HuH-7.5 (cell line): ENCODE data around the gene ANO6.

ENCODE experiments used
- DNase-seq: peaks from one replicate; pipeline ENCODE4 v3.0.0; 2011; ENCODE audit warnings: low spot score

Gene ANO6

GRCh38 chr12:45406988-45407850 is 191.3 kb downstream of the ANO6 start:
- DNase-seq, result no peak

- DNase-seq, result no peak
Observed at GRCh38 chr12:45407981-45408728, 192.3 kb downstream of the ANO6 start.

- DNase-seq, result no peak
Observed at GRCh38 chr12:45408729-45409114, 192.8 kb downstream of the ANO6 start.

- no peak for DNase-seq
Observed at GRCh38 chr12:45409966-45410365, 194.1 kb downstream of the ANO6 start.

GRCh38 chr12:45411626-45412025 is 195.7 kb downstream of the ANO6 start:
- DNase-seq, result no peak

- DNase-seq, result no peak
Observed at GRCh38 chr12:45415393-45415817, 199.5 kb downstream of the ANO6 start.

GRCh38 chr12:45416126-45416525 is 200.2 kb downstream of the ANO6 start:
- no peak for DNase-seq

GRCh38 chr12:45418520-45418919 is 202.6 kb downstream of the ANO6 start:
- no peak for DNase-seq

- DNase-seq, result no peak
Observed at GRCh38 chr12:45419317-45419814, 203.5 kb downstream of the ANO6 start.

GRCh38 chr12:45421736-45422135 is 205.8 kb downstream of the ANO6 start:
- no peak for DNase-seq

- no peak for DNase-seq
Observed at GRCh38 chr12:45423931-45424330, 208.0 kb downstream of the ANO6 start.

GRCh38 chr12:45425426-45425825 is 209.5 kb downstream of the ANO6 start:
- DNase-seq, result no peak

- DNase-seq, result no peak
Observed at GRCh38 chr12:45426294-45426693, 210.4 kb downstream of the ANO6 start.

GRCh38 chr12:45427042-45427441 is 211.1 kb downstream of the ANO6 start:
- no peak for DNase-seq

- DNase-seq, result no peak
Observed at GRCh38 chr12:45429831-45430230, 213.9 kb downstream of the ANO6 start.

GRCh38 chr12:45431126-45431525 is 215.2 kb downstream of the ANO6 start:
- DNase-seq, result no peak

GRCh38 chr12:45432710-45433109 is 216.8 kb downstream of the ANO6 start:
- DNase-seq, result no peak

- DNase-seq, result no peak
Observed at GRCh38 chr12:45433441-45433868, 217.6 kb downstream of the ANO6 start.

- DNase-seq, result no peak
Observed at GRCh38 chr12:45434094-45434493, 218.2 kb downstream of the ANO6 start.

GRCh38 chr12:45435945-45436710 is 220.2 kb downstream of the ANO6 start:
- DNase-seq, result no peak

- DNase-seq, result no peak
Observed at GRCh38 chr12:45439039-45439438, 223.1 kb downstream of the ANO6 start.

GRCh38 chr12:45446013-45446412 is 230.1 kb downstream of the ANO6 start:
- DNase-seq, result no peak
